GM23338 (cell line): ENCODE measurements around the gene XPNPEP3. TPM values are rescaled to one million over a fixed set of nuclear protein-coding genes. Genes with fewer than 3 reads are reported as not detected.

Experiments used
- ATAC-seq: fragments of 200-7000 bp; cut with Tn5 transposase; 3 replicates; pipeline ENCODE4 v1.9.1; 2020
- DNase-seq: peaks from one replicate; pipeline ENCODE4 v3.0.0-alpha.2; 2015; ENCODE audit warnings: low spot score
- H2AFZ ChIP-seq: fragments of 200-600 bp; sonication (generic); 2 replicates; pipeline ENCODE4 v1.8.0; 2016; ENCODE audit warnings: antibody characterized with exemption, mild to moderate bottlenecking, moderate library complexity
- H3F3A ChIP-seq: fragments of 200-600 bp; sonication (generic); replicated peaks from 2 replicates; pipeline ENCODE4 v1.8.0; 2017; ENCODE audit warnings: antibody characterized with exemption, mixed run types, low read depth
- H3K27ac ChIP-seq: fragments of 200-600 bp; sonication (generic); 2 replicates; pipeline ENCODE4 v1.6.1; 2016; ENCODE audit warnings: low read depth
- H3K27me3 ChIP-seq: fragments of 200-600 bp; sonication (generic); 2 replicates; pipeline ENCODE4 v1.8.0; 2016; ENCODE audit warnings: mild to moderate bottlenecking, mixed run types, moderate library complexity; ENCODE audit not compliant: insufficient read depth
- H3K36me3 ChIP-seq: fragments of 200-600 bp; sonication (generic); 2 replicates; pipeline ENCODE4 v1.8.0; 2016; ENCODE audit warnings: mild to moderate bottlenecking; ENCODE audit not compliant: insufficient read depth
- H3K4me1 ChIP-seq: fragments of 200-600 bp; sonication (generic); 2 replicates; pipeline ENCODE4 v1.8.0; 2016; ENCODE audit warnings: mild to moderate bottlenecking, moderate library complexity; ENCODE audit not compliant: insufficient read depth
- H3K4me2 ChIP-seq: fragments of 200-600 bp; sonication (generic); 2 replicates; pipeline ENCODE4 v1.7.1; 2017; ENCODE audit warnings: mixed run types
- H3K4me3 ChIP-seq: fragments of 200-600 bp; sonication (generic); 2 replicates; pipeline ENCODE4 v1.6.1; 2016; ENCODE audit warnings: mixed run types
- H3K79me2 ChIP-seq: fragments of 200-600 bp; sonication (generic); replicated peaks from 2 replicates; pipeline ENCODE4 v1.8.0; 2017; ENCODE audit warnings: mild to moderate bottlenecking; ENCODE audit not compliant: insufficient read depth
- H3K9me2 ChIP-seq: fragments of 200-600 bp; sonication (generic); 2 replicates; pipeline ENCODE4 v1.8.0; 2017; ENCODE audit not compliant: insufficient read depth
- H4K20me1 ChIP-seq: fragments of 200-600 bp; sonication (generic); replicated peaks from 2 replicates; pipeline ENCODE4 v1.8.0; 2017; ENCODE audit warnings: mild to moderate bottlenecking; ENCODE audit not compliant: insufficient read depth
- H3K27ac Mint-ChIP-seq: 2 replicates; pipeline ENCODE4 v1.8.0; 2020; ENCODE audit warnings: inconsistent platforms, mild to moderate bottlenecking, moderate library complexity, mixed read lengths
- H3K27me3 Mint-ChIP-seq: 3 replicates; pipeline ENCODE4 v1.8.0; 2022; ENCODE audit warnings: low read depth, mild to moderate bottlenecking, moderate library complexity, mixed read lengths, inconsistent platforms; ENCODE audit not compliant: insufficient read depth, poor library complexity
- H3K36me3 Mint-ChIP-seq: 3 replicates; pipeline ENCODE4 v1.8.0; 2021; ENCODE audit warnings: low read depth, mild to moderate bottlenecking, inconsistent platforms, moderate library complexity, mixed read lengths
- H3K4me1 Mint-ChIP-seq: 3 replicates; pipeline ENCODE4 v1.8.0; 2020; ENCODE audit warnings: mild to moderate bottlenecking, inconsistent platforms, mixed read lengths
- H3K4me3 Mint-ChIP-seq: 3 replicates; pipeline ENCODE4 v1.8.0; 2021; ENCODE audit warnings: moderate library complexity, mild to moderate bottlenecking, inconsistent platforms, mixed read lengths
- H3K9me3 Mint-ChIP-seq: 3 replicates; pipeline ENCODE4 v1.8.0; 2020; ENCODE audit warnings: moderate library complexity, mild to moderate bottlenecking, inconsistent platforms, mixed read lengths
- CREB1 ChIP-seq: fragments of 250-450 bp; sonication (Bioruptor Pico); IDR thresholded peaks from 2 replicates; pipeline ENCODE4 v1.5.0; 2020; ENCODE audit warnings: low read depth, mild to moderate bottlenecking, moderate library complexity
- EZH2 ChIP-seq: fragments of 200-600 bp; sonication (generic); IDR thresholded peaks from one replicate; pipeline ENCODE4 v1.8.0; 2017; ENCODE audit warnings: antibody characterized with exemption, mild to moderate bottlenecking, low read depth; ENCODE audit not compliant: unreplicated experiment
- EZH2phosphoT487 ChIP-seq: fragments of 200-600 bp; sonication (generic); IDR thresholded peaks from one replicate; pipeline ENCODE4 v1.8.1; 2018; ENCODE audit warnings: antibody characterized with exemption; ENCODE audit not compliant: unreplicated experiment
- NANOG ChIP-seq: IDR thresholded peaks from 2 replicates; pipeline ENCODE4 v1.6.1; 2016; ENCODE audit warnings: antibody characterized with exemption, borderline replicate concordance
- POLR2AphosphoS5 ChIP-seq: IDR thresholded peaks from 2 replicates; pipeline ENCODE4 v1.6.1; 2016; ENCODE audit warnings: antibody characterized with exemption, low read depth
- ZNF114 ChIP-seq: fragments of 250-450 bp; sonication (Bioruptor Pico); IDR thresholded peaks from 2 replicates; pipeline ENCODE4 v1.5.0; 2020; ENCODE audit warnings: mild to moderate bottlenecking, moderate library complexity
- polyA plus RNA-seq: library from polyadenylated mRNA; unstranded; fragments of >200 nt; fragmentation: Nextera tagmentation; extraction: Ambion mirVana; gene quantifications from 2 replicates; pipeline ENCODE4 v1.2.1, GENCODE V29; 2016
- total RNA-seq: library from RNA; depleted of rRNA; stranded (reverse); fragments of >200 nt; shearing (Covaris generic); gene quantifications from 2 replicates; pipeline ENCODE4 v1.2.3, GENCODE V29; 2014
- TF ChIP-seq, protein P1 (sequence below), 2 experiments: fragments of 200-600 bp in 1 of 2; sonication (generic) in 1 of 2; conservative IDR thresholded peaks; 2 replicates each; pipeline versions ENCODE4 v1.5.1 to v1.6.1; 2016 to 2017; ENCODE audit warnings: antibody characterized with exemption in 2 of 2, low read depth in 2 of 2, mild to moderate bottlenecking in 2 of 2, moderate library complexity in 1 of 2

XPNPEP3 gene
- total and polyA plus RNA-seq, 2 experiments from 2014 or later = 11.6 to 19.5 TPM

DNA sequence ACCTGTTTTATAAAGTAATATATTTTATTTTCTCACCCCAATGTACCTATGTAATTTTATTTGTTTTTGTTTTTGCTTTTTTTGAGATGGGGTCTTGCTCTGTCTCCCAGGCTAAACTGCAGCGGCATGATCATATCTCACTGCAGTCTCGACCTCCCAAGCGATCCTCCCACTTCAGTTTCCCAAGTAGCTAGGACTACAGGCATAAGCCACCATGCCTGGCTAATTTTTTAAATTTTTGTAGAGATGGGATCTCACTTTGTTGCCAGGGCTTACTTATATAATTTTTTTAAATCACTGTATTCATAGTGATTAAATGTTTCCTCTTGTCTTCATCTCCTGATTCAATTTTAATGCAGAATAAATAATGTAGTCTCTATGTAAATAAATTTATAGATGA lies 18.2 kb downstream of the XPNPEP3 start:
- Histone ChIP-seq H3K4me3 (no peak overlapping the region), H3K9me2 (no peaks in the 10 kb centered on the region), H3K27me3 (no peaks in the 10 kb centered on the region), H3K4me1 (no peaks in the 10 kb centered on the region), H3K4me2 (no peak overlapping the region), H3F3A (no peaks in the 10 kb centered on the region), H3K36me3 (no peaks in the 10 kb centered on the region), H3K27ac (no peak overlapping the region), H2AFZ (no peak overlapping the region), H3K79me2 (no peaks in the 10 kb centered on the region), H4K20me1 (no peaks in the 10 kb centered on the region)
- Mint-ChIP-seq H3K27ac (no peak overlapping the region), H3K4me3 (no peak overlapping the region), H3K9me3 (no peaks in the 10 kb centered on the region), H3K4me1 (no peaks in the 10 kb centered on the region), H3K36me3 (peaks cover 4% of the 10 kb centered on the region; the same call in 2 of the 3 replicates), H3K27me3 (peaks cover 2% of the 10 kb centered on the region)
- DNase-seq (no peak), ATAC-seq (no peak)
- TF ChIP-seq EZH2 (no peak), NANOG (no peak), POLR2AphosphoS5 (no peak), ZNF114 (no peak)
- TF ChIP-seq, protein P1, sequence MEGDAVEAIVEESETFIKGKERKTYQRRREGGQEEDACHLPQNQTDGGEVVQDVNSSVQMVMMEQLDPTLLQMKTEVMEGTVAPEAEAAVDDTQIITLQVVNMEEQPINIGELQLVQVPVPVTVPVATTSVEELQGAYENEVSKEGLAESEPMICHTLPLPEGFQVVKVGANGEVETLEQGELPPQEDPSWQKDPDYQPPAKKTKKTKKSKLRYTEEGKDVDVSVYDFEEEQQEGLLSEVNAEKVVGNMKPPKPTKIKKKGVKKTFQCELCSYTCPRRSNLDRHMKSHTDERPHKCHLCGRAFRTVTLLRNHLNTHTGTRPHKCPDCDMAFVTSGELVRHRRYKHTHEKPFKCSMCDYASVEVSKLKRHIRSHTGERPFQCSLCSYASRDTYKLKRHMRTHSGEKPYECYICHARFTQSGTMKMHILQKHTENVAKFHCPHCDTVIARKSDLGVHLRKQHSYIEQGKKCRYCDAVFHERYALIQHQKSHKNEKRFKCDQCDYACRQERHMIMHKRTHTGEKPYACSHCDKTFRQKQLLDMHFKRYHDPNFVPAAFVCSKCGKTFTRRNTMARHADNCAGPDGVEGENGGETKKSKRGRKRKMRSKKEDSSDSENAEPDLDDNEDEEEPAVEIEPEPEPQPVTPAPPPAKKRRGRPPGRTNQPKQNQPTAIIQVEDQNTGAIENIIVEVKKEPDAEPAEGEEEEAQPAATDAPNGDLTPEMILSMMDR (conservative IDR thresholded peaks at IDR 0.05; ENCODE audit: low read depth in 2 of 2) = no peak

- Mint-ChIP-seq H3K4me1 (no peaks in the 10 kb centered on the region), H3K27ac (no peak overlapping the region), H3K36me3 (peaks cover 4% of the 10 kb centered on the region; the same call in 2 of the 3 replicates), H3K4me3 (no peak overlapping the region), H3K27me3 (peaks cover 2% of the 10 kb centered on the region), H3K9me3 (no peaks in the 10 kb centered on the region)
- no peaks in the 10 kb centered on the region for H3K79me2 ChIP-seq
- DNase-seq = no peak
- peaks cover 2% of the 10 kb centered on the region; the same call in 1 of the 2 replicates for H3K36me3 ChIP-seq
- no peak overlapping the region for H2AFZ ChIP-seq
- no peaks in the 10 kb centered on the region for H3K4me1 ChIP-seq
- no peak for ATAC-seq
- no peak overlapping the region for H3K4me3 ChIP-seq
- TF ChIP-seq, protein P1 (conservative IDR thresholded peaks at IDR 0.05; ENCODE audit: low read depth in 2 of 2) = no peak
- TF ChIP-seq CREB1 (CRISPR knock-in tag) (no peak), EZH2phosphoT487 (no peak), ZNF114 (no peak)
- no peaks in the 10 kb centered on the region for H3F3A ChIP-seq
- H3K4me2 ChIP-seq = no peak overlapping the region
- no peaks in the 10 kb centered on the region for H4K20me1 ChIP-seq
- H3K9me2 ChIP-seq = no peaks in the 10 kb centered on the region
- H3K27ac ChIP-seq = no peak overlapping the region
- H3K27me3 ChIP-seq = no peaks in the 10 kb centered on the region
These were observed 20.0 kb downstream of the XPNPEP3 start for GRCh38 chr22:40876907-40877306.
